GM19395 (cell line): ENCODE measurements around the gene OSBPL10.
"Not testable (repeated sequence)": the region's sequence is repeated elsewhere in the genome, so short reads cannot be mapped to it uniquely, and the experiment has no call there.

ENCODE experiments used
- ATAC-seq: cut with Tn5 transposase; IDR thresholded peaks from one replicate; pipeline ENCODE4 v1.9.1; 2021; ENCODE audit warnings: mild to moderate bottlenecking, moderate library complexity; ENCODE audit not compliant: unreplicated experiment

OSBPL10 gene

GRCh38 chr3:31892916-31893573, 88.0 kb downstream of the OSBPL10 start:
- ATAC-seq, result no peak

DNA sequence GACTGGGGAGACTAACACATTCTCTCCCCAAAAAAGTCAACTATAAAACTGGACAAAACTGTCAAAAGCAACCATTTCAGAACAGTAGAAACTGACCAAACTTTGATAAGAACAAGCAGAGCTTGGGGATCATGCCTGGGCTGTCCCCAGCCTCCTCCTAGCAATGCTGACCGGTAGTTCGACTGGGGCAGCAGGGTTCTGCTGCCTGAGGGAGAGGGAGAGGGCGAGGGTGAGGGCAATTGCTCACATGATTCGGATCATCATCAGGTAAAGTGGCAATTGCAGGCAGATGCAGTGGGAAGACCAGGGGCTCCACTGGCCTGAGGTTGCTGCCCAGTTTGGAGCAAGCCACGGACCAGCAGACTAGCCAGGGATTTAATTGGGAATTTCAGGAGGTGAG, 88.6 kb downstream of the OSBPL10 start:
- no peak for ATAC-seq

DNA sequence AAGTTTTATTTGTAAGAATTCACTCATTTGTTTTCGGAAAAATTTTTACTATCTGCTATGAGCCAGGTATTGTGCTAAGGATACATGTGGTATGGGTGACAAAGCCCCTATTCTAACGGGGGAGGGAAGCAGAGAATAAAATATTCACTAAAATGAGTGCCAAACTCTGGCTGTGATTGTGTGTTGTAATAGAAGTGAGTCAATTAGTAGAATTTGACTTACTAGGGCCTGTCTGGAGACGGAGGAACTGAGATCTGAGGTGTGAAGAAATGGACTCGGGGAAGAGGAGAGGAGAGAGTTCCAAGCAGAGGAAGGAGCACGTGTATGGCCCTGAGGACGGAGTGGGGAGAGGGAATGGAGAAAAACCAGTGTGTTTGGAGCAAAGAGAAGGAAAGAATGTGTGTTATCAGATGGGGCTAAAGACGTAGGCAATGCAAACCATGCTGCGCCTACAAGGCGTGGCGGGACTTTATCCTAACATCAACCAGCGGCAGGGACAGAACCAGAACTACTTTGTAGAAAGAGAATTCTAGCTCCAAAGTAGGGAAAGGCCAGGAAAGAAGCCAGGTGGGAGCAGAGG, 89.1 kb downstream of the OSBPL10 start:
- no peak for ATAC-seq

DNA sequence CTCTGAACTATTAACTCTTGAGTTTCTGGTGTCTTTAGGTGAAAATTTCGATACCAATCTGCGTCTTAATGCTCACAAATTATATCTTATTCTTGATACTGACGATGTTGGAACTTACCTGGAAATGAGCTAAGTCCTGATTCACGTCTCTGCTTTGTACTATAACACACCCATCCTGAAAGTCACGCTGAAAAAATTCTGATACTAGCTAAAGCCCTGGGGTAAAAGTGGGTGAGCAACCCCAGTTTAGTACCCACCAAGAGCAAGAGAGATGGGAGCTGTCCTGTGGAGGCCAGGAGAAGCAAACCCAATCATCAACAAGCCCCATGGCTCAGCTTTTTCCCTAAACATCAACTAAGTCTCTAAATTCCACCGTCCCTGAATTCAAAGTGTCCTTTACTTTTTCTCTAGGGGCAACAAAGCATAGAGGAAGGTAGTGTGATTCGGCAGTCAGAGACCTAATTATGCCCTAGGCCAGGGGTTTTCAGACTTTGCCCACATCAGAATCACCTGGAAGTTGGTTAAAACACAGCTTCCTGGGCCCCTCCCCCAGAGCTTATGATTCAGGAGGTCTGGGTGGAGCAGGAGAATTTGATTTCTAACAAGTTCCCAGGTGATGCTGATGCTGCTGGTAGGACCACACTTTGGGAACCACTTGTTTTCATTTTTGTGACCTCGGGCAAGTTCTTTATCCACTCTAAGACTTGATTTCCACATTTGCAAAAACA, 90.2 kb downstream of the OSBPL10 start:
- ATAC-seq, result no peak

GRCh38 chr3:31890007-31890406, 91.1 kb downstream of the OSBPL10 start:
- no peak for ATAC-seq

DNA sequence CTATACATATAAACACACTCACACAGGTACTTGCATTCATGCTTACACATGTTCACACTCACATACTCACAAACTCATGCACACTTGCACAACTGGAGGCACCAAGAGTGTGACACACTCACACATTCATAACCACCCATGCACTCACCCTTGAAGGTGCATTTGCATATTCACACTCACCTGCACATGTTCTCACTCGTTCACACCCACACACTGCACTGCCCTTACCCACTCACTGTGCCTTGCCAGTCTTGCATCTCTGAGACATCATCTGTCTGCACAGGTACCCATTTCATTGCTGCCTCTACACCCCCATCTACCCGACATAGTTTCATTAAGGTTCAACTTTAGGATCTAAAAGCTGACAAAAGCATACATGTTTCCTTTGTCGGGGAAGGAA, 95.8 kb downstream of the OSBPL10 start:
- ATAC-seq, result no peak

GRCh38 chr3:31884251-31884650, 96.8 kb downstream of the OSBPL10 start:
- no peak for ATAC-seq

DNA sequence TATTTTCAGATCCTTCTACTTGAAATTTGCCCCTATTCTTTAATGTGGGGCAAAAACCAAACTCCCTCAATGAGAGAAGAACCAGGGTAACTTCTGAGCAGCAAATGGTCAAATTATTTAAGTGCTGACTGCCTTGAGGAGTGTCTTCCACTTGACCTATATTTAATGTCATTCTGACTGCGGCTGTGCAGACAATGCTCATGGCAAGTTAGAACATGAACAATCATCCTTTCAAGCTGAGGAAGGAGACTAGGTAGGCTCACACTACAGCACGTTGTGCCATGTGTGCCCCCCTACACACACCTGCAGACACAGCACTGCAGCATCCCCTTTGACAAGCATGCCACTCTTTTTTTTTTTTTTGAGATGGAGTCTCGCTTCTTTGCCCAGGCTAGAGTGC, 98.2 kb downstream of the OSBPL10 start:
- ATAC-seq, result no peak

GRCh38 chr3:31882431-31882830, 98.6 kb downstream of the OSBPL10 start:
- no peak for ATAC-seq

DNA sequence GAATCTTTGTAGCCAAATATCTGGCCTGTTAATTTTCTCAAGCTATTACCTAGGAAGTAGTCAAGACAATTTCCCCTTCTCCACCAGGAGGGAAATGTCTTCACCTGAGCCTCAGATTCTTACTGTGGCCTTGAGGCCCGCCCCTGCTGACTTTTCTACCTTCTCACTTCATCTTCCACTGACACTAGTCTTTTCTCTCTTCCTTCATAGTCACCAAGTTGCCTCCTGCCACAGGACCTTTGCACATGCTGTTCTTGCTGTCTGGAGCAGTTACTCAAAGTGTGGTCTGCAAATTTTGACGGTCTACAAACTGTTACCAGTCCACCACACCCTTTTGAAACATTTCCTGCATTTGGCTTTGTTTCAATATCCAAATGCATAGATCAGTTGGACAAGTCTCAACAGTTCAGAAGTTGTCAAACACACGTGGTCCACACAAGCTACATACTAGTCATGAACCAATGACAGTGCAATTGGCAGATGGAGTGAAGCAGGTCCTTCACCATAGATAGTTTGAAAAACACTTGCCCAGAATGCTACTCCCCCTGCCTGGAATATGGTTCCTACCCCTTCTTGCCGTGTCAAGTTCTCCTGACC, 100.5 kb downstream of the OSBPL10 start:
- ATAC-seq, result no peak

GRCh38 chr3:31880020-31880419, 101.0 kb downstream of the OSBPL10 start:
- ATAC-seq, result no peak

- no peak for ATAC-seq
These were observed 101.7 kb downstream of the OSBPL10 start for GRCh38 chr3:31879365-31879764.

GRCh38 chr3:31878231-31878838, 102.7 kb downstream of the OSBPL10 start:
- ATAC-seq, result no peak

- ATAC-seq, result no peak
These were observed 104.7 kb downstream of the OSBPL10 start for GRCh38 chr3:31876331-31876730.

DNA sequence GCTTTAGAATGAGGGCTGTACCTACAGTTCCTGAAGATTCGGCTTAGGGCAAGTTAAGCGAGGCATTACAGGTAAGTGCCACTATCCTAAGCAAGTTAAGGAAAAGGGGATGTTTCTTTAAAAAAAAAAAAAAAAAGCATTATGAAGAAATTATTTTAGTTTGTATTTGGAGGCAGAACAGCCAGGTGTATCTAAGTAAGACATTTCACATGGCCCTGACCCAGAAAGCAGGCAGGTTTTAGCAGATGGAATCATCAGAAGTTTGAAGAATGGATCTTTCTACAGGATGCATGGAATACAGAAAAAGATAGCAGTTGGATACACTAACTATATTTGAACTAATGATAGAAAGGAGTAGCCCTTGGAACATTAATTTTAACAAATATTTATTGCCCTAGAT, 105.6 kb downstream of the OSBPL10 start:
- no peak for ATAC-seq

DNA sequence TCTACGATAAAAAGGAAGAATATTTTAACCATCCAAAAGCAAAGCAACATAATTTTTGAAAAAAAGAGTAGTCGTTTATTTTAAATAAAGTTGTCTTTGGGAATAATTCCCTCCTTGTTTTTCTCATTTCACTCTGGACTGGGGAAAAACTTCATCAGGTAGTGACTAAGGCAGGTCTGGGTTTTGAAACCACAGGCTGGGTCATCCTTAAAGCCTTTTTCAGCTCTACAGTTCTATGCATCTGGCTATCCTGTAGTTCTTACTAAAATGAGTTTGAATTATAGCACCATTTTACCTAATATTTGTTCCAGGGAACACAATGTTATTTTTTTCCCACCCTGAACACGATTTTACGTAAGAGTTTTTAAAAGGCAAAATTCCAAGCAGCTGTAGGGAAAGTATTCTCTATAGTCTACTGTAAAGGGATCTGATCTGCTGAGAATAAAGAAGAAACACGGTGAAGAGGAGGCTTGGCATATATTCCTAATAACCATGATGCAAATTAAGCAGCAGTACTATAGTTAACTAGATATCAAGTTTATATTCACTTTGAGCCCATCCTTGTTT, 107.7 kb downstream of the OSBPL10 start:
- no peak for ATAC-seq

DNA sequence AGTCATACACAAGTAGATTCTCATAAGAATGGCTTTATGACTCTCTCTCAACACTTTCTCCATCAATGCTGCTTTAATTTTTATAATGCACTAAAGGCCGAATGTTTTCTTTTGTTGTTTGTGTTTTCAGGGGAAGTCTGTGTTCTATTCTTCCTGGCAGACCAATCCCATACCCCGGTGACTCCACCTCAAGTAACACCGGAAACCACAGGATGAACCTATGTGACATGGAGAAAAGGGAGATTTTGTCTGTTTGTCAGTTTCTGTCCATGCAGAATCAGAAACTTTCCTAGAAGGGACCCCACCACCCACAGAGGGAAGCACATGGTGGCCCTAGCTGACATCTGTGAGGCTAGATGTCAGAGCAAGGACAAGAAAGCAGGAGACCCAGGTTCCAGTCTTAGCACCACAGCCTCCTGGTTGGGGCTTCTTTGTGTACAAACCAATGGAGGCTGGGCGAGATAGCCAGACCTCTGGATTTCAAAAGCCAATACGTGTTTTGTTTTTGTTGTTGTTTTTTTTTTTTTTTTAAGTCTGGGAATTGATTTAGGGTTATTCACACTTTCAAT, 109.0 kb downstream of the OSBPL10 start:
- ATAC-seq, result no peak

- ATAC-seq, result not testable (repeated sequence)
These were observed 111.0 kb downstream of the OSBPL10 start for GRCh38 chr3:31870111-31870510.

DNA sequence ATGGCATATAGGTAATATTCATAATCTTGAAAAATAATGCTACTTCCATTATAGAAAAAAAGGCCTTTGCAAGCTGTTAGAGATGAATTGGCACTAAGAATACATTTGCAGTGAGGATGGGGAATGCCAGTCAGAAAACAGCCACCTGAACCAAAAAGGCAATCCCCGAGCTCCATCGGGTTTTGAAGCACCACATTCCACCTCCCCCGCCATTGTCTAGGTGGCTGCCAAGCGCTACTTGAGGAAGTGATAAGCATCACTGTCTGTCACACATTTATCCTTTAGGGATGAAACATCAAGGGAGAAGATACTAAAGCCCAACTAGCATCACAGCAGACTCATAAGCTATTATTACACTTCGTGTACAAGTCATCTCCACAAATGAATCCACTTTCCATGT, 112.8 kb downstream of the OSBPL10 start:
- no peak for ATAC-seq

GRCh38 chr3:31862666-31863279, 118.3 kb downstream of the OSBPL10 start:
- no peak for ATAC-seq
